Measurements from ENCODE around the gene TBL1X.

DNA sequence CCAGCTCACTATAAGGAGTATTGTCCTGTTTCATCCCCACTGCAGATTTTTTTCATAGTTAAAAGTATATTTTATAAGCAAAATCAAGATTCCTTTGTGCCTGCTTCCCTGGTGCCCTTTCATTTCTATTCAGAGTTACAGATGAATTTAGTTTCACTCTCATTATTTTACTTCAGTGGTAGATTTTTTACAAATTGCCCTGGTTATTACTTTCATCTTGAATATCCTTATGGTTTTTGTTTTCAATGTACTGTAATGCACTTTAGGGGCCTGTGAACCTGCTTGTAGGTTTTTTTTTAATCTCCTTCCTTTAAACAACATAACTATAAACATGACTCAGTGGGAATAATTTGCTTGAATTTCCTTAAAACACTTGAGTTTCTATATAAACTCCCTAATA is 174.0 kb downstream of the TBL1X start:
- TF ChIP-seq CTCF (IDR thresholded peaks at IDR 0.05) (no peak), POLR2A (IDR thresholded peaks at IDR 0.05) (no peak)

All from adrenal gland (tissue), 5 donors.